ENCODE measurements around the gene PLA2G12B.

PLA2G12B gene

DNA sequence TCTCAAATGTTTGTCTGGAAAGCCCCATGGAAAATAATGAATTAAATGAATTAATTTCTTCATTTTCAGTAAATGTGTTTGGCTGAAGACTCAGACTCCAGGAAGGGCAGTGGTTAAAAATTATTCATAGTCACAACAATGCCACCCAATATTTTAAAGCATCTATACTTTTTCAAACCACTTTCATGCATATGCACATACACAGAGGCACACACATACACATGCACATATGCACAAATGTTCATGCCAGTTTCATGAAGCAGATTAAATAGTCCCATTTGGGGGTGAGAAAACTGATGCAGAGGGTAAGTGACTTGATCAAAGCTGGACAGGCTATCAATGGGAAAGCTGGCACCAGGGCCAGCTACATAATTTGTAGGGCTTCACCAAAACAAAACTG, 1.4 kb upstream of the PLA2G12B start:
- no peak for DNase-seq (ENCODE audit: low spot score in 2 of 2)
- peaks cover 44% of the 10 kb centered on the region for H3K27me3 Mint-ChIP-seq
- H3K9me3 Mint-ChIP-seq: no peaks in the 10 kb centered on the region
- no peak overlapping the region for H3K4me3 Mint-ChIP-seq
- no peak overlapping the region for H3K27ac Mint-ChIP-seq (ENCODE audit: low read depth)
- no peak for ATAC-seq (replicated peaks; ENCODE audit: extremely low read depth, poor library complexity, severe bottlenecking)
- H3K4me1 Mint-ChIP-seq: no peaks in the 10 kb centered on the region
- H3K36me3 Mint-ChIP-seq (ENCODE audit: insufficient read depth): no peaks in the 10 kb centered on the region

DNA sequence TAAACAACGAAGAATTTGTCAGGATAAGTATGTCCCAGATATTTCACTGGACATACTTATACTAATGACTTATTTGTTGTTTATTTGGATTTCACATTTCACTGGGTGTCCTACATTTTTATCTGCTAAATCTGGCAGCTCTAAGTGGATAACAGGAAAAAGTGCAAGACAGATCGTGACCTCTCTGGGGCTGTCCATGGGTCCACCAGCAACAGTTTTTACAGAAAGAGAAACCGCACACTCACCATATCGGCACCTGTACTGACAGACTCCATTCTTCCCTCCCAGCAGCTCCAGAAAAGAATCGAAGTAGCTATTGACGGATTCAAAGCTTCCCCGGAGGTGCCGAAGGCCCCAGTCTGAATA, 393 bp downstream of the PLA2G12B start:
- Mint-ChIP-seq H3K27ac (ENCODE audit: low read depth) (no peak overlapping the region), H3K36me3 (ENCODE audit: insufficient read depth) (no peaks in the 10 kb centered on the region), H3K9me3 (no peaks in the 10 kb centered on the region), H3K4me3 (no peak overlapping the region), H3K4me1 (no peaks in the 10 kb centered on the region), H3K27me3 (peaks cover 36% of the 10 kb centered on the region)
- ATAC-seq (replicated peaks; ENCODE audit: extremely low read depth, poor library complexity, severe bottlenecking) (no peak), DNase-seq (ENCODE audit: low spot score in 2 of 2) (no peak)

DNA sequence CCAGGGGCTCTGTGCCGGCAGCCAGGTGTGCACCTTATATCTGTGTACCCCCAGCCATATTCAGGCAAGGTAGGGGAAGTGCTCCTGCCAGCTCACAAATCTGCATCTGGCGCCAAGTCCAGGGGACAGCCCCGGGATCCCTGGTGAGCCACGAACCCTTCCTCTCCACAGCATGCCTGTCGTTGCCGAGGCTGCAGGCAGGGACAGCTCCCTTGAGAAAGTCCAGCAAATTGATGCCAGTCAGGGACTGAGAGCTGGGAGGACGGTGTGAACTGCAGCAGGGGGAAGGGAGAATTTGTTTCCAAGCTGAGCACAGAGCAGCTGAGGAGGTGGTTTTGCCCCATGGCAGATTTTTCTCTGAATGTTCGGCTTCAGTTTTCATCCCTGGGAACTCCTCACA, 919 bp downstream of the PLA2G12B start:
- Mint-ChIP-seq H3K27me3 (peaks cover 36% of the 10 kb centered on the region), H3K9me3 (no peaks in the 10 kb centered on the region), H3K27ac (ENCODE audit: low read depth) (no peak overlapping the region), H3K36me3 (ENCODE audit: insufficient read depth) (no peaks in the 10 kb centered on the region), H3K4me3 (no peak overlapping the region), H3K4me1 (no peaks in the 10 kb centered on the region)
- ATAC-seq (replicated peaks; ENCODE audit: extremely low read depth, poor library complexity, severe bottlenecking) (no peak), DNase-seq (ENCODE audit: low spot score in 2 of 2) (no peak)

DNA sequence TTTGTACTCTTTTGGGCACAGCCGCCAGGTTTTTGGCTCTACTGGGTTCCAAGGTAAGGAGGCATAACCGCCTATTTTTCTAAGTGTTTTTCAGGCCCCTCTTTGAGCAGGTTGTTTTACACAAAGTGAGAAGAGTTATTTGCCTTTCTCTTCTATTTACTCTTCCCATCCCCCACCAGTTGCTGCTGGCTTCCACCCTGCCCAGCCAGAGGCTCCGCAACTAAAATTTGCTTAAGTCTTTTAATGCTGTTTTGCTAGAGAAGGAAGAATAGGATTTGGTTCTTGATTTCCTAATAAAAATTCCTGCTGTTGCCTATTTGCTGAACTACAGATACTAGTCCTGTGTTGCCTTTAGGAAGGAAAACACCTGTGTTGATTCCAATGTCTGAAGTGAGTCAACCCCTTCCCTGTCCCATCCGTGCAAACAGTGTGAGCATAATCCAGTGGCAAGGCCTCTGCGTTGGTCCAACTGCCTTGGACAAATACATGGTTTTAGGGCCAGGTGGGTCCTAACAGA, 1.9 kb downstream of the PLA2G12B start:
- peaks cover 34% of the 10 kb centered on the region for H3K27me3 Mint-ChIP-seq
- no peaks in the 10 kb centered on the region for H3K4me1 Mint-ChIP-seq
- no peaks in the 10 kb centered on the region for H3K9me3 Mint-ChIP-seq
- DNase-seq (ENCODE audit: low spot score in 2 of 2) (no peak), ATAC-seq (replicated peaks; ENCODE audit: extremely low read depth, poor library complexity, severe bottlenecking) (no peak)
- H3K36me3 Mint-ChIP-seq (ENCODE audit: insufficient read depth): no peaks in the 10 kb centered on the region
- no peak overlapping the region for H3K27ac Mint-ChIP-seq (ENCODE audit: low read depth)
- H3K4me3 Mint-ChIP-seq: no peak overlapping the region

DNA sequence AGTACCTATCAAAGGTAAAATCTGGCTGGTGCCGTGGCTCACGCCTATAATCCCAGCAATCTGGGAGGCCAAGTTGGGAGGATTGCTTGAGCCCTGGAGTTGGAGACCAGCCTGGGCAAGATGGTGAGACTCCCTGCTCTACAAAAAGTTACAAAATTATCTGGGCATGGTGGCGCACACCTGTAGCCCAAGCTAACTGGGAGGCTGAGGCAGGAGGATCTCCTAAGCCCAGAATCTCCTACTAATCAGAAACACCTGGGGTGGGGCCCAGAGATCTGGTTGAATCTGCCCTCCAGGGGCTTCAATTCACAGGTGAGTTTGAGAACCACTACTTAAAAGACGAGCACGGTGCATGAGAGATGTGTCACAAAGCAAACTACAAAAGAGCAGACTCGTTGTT, 2.4 kb downstream of the PLA2G12B start:
- no peak for ATAC-seq (replicated peaks; ENCODE audit: extremely low read depth, poor library complexity, severe bottlenecking)
- no peaks in the 10 kb centered on the region for H3K9me3 Mint-ChIP-seq
- no peak overlapping the region for H3K27ac Mint-ChIP-seq (ENCODE audit: low read depth)

DNA sequence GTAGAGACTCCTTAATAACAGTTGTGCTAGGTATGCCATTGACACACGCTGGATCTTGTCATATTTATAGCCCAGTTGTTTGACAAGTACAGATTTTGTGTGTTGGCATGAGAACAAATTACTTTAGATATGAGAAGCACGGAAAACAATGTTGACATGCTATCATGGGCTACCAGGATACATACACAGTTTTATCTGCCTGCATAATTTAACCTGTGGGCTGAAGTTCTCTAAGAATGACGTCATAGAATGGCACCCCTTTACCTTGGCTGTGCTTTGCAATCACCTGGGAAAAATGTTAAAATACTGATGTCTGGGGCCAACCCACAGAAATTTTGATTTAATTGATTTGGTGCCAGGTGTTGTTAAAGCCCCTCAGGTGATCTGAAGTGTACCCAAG, 2.8 kb downstream of the PLA2G12B start:
- H3K4me3 Mint-ChIP-seq: no peak overlapping the region
- no peaks in the 10 kb centered on the region for H3K36me3 Mint-ChIP-seq (ENCODE audit: insufficient read depth)
- H3K4me1 Mint-ChIP-seq: no peaks in the 10 kb centered on the region
- no peak for DNase-seq (ENCODE audit: low spot score in 2 of 2)
- no peak for ATAC-seq (replicated peaks; ENCODE audit: extremely low read depth, poor library complexity, severe bottlenecking)
- peaks cover 32% of the 10 kb centered on the region for H3K27me3 Mint-ChIP-seq
- no peak overlapping the region for H3K27ac Mint-ChIP-seq (ENCODE audit: low read depth)
- H3K9me3 Mint-ChIP-seq: no peaks in the 10 kb centered on the region

More for the DNA sequence above, 2.4 kb downstream of the PLA2G12B start:
- Mint-ChIP-seq H3K4me3 (no peak overlapping the region), H3K4me1 (no peaks in the 10 kb centered on the region), H3K27me3 (peaks cover 34% of the 10 kb centered on the region), H3K36me3 (ENCODE audit: insufficient read depth) (no peaks in the 10 kb centered on the region)
- DNase-seq (ENCODE audit: low spot score in 2 of 2): no peak

DNA sequence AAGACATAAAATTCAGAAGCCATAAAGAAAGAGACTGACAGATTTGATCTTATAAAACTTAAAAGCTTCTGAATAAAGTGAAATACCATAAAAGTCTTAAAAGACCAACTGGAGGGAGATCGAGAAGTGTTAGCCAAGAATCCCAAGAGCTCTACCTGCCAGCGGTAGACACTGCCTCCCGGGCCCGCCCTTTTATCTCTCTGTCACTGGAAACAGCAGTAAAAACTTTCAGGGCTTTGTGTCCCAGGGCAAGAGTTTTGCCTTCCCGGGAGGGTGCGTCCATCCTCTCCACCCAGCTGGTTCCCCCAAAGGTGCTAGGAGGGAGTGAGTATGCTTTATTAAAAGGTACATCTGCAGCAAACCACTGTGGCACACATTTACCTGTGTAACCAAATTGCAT, 5.8 kb downstream of the PLA2G12B start:
- Mint-ChIP-seq H3K4me1 (no peaks in the 10 kb centered on the region), H3K27me3 (peaks cover 31% of the 10 kb centered on the region), H3K27ac (ENCODE audit: low read depth) (no peak overlapping the region), H3K4me3 (no peak overlapping the region), H3K36me3 (ENCODE audit: insufficient read depth) (no peaks in the 10 kb centered on the region), H3K9me3 (no peaks in the 10 kb centered on the region)
- DNase-seq (ENCODE audit: low spot score in 2 of 2): no peak
- ATAC-seq (replicated peaks; ENCODE audit: extremely low read depth, poor library complexity, severe bottlenecking): no peak

DNA sequence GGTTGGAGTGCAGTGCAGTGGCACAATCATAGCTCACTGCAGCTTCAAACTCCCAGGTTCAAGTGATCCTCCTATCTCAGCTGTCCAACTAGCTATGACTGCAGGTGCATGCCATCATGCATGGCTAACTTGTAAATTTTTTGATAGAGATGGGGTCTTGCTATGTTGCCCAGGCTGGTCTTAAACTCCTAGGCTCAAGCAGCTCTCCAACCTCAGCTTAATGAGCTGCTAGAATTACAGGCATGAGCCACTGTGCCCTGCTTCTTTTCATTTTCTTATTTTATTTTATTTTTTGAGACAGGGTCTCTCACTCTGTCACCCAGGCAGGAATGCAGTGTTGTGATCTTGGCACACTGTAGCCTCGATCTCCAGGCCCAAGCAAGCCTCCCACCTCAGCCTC, 7.6 kb downstream of the PLA2G12B start:
- H3K4me3 Mint-ChIP-seq: no peak overlapping the region
- H3K27ac Mint-ChIP-seq (ENCODE audit: low read depth): no peak overlapping the region
- ATAC-seq (replicated peaks; ENCODE audit: extremely low read depth, poor library complexity, severe bottlenecking) (no peak), DNase-seq (ENCODE audit: low spot score in 2 of 2) (no peak)
- H3K4me1 Mint-ChIP-seq: peaks cover 1% of the 10 kb centered on the region
- H3K27me3 Mint-ChIP-seq: peaks cover 30% of the 10 kb centered on the region
- H3K36me3 Mint-ChIP-seq (ENCODE audit: insufficient read depth): no peaks in the 10 kb centered on the region
- H3K9me3 Mint-ChIP-seq: no peaks in the 10 kb centered on the region

DNA sequence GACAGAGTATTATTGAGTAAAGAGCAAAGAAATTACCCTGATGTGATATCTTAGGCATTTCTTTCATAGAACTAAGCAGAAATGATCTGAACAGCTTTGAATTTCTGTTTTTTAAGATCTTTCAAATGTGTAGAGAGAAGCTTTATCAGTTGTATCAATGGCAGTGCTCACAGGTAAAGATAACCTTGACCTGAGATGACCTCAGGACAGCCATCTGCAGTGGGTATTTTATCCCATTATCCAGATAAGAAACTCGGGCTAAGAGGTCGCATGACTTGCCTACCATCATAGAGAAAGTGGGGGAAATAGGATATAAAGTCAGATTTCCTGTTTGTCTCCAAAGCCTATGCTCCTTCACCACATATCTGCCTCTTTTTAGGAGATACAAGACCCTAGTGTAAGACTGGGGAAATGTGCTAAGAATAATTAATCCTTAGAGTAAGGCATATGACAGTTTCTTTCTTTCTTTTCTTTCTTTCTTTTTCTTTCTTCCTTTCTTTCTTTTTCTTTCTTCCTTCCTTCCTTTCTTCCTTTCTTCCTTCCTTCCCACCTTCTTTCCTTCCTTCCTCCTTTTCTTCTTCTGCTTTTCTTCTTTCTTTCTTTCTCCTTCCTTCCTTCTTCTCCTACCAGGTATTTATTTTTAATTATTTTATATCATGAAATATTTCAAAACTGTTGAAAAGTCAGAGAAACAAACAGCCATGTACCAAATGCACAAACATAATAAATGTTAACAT, 10.9 kb downstream of the PLA2G12B start:
- Mint-ChIP-seq H3K27ac (ENCODE audit: low read depth) (no peak overlapping the region), H3K4me1 (peaks cover 9% of the 10 kb centered on the region), H3K4me3 (no peak overlapping the region), H3K36me3 (ENCODE audit: insufficient read depth) (peaks cover 3% of the 10 kb centered on the region), H3K9me3 (no peaks in the 10 kb centered on the region), H3K27me3 (peaks cover 30% of the 10 kb centered on the region)
- DNase-seq (ENCODE audit: low spot score in 2 of 2): no peak
- ATAC-seq (replicated peaks; ENCODE audit: extremely low read depth, poor library complexity, severe bottlenecking): no peak

DNA sequence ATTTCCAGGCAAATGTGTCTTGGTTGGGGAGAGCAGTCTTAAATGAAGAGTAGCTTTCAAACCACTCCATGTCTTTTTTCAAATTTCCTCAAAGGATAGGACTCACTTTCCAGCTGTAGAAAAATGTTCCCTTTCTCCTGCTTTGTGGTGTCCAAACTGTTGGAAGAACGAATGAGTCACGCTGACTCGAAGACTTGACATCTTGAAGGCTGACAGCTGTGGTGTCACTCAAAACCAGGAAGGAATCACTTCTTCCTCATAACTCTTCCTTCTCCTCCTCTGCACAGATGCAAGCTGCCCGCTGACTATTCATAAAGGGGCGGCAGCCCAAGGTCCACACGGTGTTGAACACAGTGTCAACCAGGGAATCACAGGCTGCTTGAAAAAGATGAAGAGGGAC, 19.2 kb downstream of the PLA2G12B start:
- Mint-ChIP-seq H3K27ac (ENCODE audit: low read depth) (no peak overlapping the region), H3K9me3 (no peaks in the 10 kb centered on the region), H3K27me3 (peaks cover 14% of the 10 kb centered on the region), H3K36me3 (ENCODE audit: insufficient read depth) (no peaks in the 10 kb centered on the region), H3K4me3 (no peak overlapping the region), H3K4me1 (no peaks in the 10 kb centered on the region)
- ATAC-seq (replicated peaks; ENCODE audit: extremely low read depth, poor library complexity, severe bottlenecking) (no peak), DNase-seq (ENCODE audit: low spot score in 2 of 2) (no peak)

DNA sequence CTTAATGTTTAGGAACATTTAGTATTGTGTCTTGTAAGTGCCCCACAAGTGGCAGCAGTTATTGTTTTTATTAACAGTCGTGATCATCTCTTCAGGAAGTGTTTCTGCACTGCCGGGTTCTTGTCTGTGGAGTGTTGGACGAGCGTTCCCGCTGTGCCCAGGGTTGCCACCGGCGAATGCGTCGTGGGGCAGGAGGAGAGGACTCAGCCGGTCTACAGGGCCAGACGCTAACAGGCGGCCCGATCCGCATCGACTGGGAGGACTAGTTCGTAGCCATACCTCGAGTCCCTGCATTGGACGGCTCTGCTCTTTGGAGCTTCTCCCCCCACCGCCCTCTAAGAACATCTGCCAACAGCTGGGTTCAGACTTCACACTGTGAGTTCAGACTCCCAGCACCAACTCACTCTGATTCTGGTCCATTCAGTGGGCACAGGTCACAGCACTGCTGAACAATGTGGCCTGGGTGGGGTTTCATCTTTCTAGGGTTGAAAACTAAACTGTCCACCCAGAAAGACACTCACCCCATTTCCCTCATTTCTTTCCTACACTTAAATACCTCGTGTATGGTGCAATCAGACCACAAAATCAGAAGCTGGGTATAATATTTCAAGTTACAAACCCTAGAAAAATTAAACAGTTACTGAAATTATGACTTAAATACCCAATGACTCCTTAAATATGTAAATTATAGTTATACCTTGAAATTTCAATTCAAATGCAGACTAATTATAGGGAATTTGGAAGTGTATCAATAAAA, 22.2 kb downstream of the PLA2G12B start:
- H3K36me3 Mint-ChIP-seq (ENCODE audit: insufficient read depth): no peaks in the 10 kb centered on the region
- no peaks in the 10 kb centered on the region for H3K9me3 Mint-ChIP-seq
- no peaks in the 10 kb centered on the region for H3K4me1 Mint-ChIP-seq
- peaks cover 14% of the 10 kb centered on the region for H3K27me3 Mint-ChIP-seq
- no peak for DNase-seq (ENCODE audit: low spot score in 2 of 2)
- no peak for ATAC-seq (replicated peaks; ENCODE audit: extremely low read depth, poor library complexity, severe bottlenecking)
- no peak overlapping the region for H3K4me3 Mint-ChIP-seq
- H3K27ac Mint-ChIP-seq (ENCODE audit: low read depth): no peak overlapping the region

DNA sequence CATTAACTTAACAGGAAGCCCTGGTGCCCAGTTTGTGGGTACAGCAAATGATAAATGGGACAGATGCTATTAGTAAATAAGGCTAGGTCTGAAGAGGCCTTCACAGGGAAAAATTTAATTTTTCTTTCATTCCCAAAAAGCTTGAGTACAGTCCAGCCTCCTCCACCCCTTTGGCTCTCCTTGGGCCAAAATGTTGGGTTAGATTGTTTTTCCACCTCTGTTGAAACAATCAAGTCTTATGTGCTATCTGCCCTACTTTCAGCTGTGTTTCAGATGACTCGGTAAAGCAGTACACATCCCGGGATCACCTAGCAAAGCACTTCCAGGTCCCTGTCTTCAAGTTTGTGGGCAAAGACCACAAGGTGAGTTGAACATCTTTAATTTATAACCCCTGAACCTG, 24.3 kb downstream of the PLA2G12B start:
- Mint-ChIP-seq H3K27me3 (peaks cover 3% of the 10 kb centered on the region), H3K9me3 (no peaks in the 10 kb centered on the region), H3K4me3 (no peak overlapping the region), H3K36me3 (ENCODE audit: insufficient read depth) (no peaks in the 10 kb centered on the region), H3K27ac (ENCODE audit: low read depth) (no peak overlapping the region), H3K4me1 (no peaks in the 10 kb centered on the region)
- ATAC-seq (replicated peaks; ENCODE audit: extremely low read depth, poor library complexity, severe bottlenecking) (no peak), DNase-seq (ENCODE audit: low spot score in 2 of 2) (no peak)

DNA sequence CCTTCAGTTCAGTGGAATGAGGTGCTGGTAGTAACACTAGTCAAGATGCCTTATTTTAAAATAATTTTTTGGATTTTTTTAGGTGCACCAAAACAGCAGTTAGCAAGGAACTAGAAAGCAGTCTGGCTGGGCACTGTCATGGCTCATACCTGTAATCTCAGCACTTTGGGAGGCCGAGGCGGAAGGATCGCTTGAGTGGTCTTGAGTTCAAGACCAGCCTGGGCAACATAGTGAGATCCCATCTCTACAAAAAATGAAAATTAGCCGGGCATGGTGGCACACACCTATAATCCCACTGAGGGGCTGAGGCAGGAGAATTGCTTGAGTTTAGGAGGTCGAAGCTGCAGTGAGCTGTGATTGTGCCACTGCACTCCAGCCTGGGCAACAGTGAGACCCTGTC, 25.8 kb downstream of the PLA2G12B start:
- ATAC-seq (replicated peaks; ENCODE audit: extremely low read depth, poor library complexity, severe bottlenecking) (no peak), DNase-seq (ENCODE audit: low spot score in 2 of 2) (no peak)
- no peak overlapping the region for H3K27ac Mint-ChIP-seq (ENCODE audit: low read depth)
- H3K9me3 Mint-ChIP-seq: no peaks in the 10 kb centered on the region
- H3K4me3 Mint-ChIP-seq: no peak overlapping the region
- no peaks in the 10 kb centered on the region for H3K4me1 Mint-ChIP-seq
- H3K27me3 Mint-ChIP-seq: peaks cover 13% of the 10 kb centered on the region
- H3K36me3 Mint-ChIP-seq (ENCODE audit: insufficient read depth): no peaks in the 10 kb centered on the region
